Raji (cell line): Measurements from ENCODE around the gene BIN1.

ENCODE experiments used
- POLR2A ChIP-seq: IDR thresholded peaks from 2 replicates; pipeline ENCODE4 v1.6.1; 2011; ENCODE audit warnings: low read depth, low read length, control low read depth; ENCODE audit not compliant: insufficient read depth

Gene BIN1

GRCh38 chr2:127056631-127057370 lies 50.2 kb downstream of the BIN1 start:
- no peak for TF ChIP-seq POLR2A

DNA sequence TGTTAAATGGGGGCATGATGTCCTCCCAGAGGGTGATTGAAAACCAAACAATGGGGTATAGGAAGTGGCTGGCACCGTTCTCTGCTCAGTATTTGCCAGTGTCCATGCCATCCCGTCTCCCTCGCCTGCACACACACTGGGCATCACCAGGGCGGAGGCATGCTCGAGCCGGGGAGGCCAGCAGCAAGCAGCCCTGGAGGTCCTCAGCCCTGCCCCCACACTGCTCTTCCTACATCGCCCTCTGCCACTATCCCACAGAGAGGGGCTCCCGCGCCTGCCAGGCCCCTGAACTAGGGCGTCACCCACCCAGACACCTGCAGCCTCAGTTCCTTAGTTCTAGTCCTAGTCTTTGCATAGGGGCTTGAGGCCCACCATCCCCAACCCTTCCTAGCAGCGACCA lies 50.9 kb downstream of the BIN1 start:
- no peak for TF ChIP-seq POLR2A

- TF ChIP-seq POLR2A: no peak
These were observed 51.2 kb downstream of the BIN1 start for GRCh38 chr2:127055786-127056076.

DNA sequence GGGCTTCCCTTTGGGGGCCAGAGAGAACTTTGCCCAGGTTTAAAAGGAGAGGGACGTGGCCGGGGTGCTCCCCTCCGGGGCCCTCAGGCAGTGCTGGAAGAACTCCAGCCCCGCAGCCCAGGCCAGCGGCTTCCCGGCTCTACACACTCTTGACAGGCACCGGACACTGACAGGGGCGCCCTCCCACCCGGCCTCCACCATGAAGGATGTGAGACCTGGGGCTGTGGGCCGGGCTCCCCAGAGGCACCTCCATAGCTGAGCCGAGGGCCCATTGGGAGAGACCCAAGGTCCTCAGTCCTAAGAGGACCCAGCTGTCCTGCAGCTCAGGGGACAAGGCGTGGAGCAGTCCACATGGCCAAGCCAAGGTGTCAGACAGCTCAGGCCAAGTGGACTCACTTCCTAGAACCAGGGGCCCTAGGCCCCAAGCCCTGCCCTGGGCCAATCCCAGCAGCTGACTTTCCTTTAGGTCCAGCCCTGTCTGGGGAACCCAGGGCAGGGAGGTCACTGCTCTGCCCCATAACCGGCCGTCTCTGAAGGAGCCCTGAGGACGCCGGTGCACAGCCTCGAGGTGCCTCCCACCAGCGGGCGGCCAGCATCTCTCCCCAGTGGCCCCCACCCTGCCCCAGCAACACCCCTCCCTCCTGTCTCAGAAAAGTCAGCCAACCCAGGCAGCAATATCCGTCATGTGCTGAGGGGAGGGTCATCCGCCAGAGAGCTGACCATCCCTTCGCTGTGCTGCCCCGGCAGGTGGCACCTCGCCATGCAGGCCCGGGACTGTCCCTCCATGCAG lies 51.8 kb downstream of the BIN1 start:
- TF ChIP-seq POLR2A: no peak

GRCh38 chr2:127054604-127054930 lies 52.4 kb downstream of the BIN1 start:
- no peak for TF ChIP-seq POLR2A

- TF ChIP-seq POLR2A: no peak
These were observed 53.0 kb downstream of the BIN1 start for GRCh38 chr2:127053731-127054603.

GRCh38 chr2:127052771-127053691 lies 53.9 kb downstream of the BIN1 start:
- TF ChIP-seq POLR2A: no peak

GRCh38 chr2:127052057-127052770 lies 54.7 kb downstream of the BIN1 start:
- TF ChIP-seq POLR2A: no peak

DNA sequence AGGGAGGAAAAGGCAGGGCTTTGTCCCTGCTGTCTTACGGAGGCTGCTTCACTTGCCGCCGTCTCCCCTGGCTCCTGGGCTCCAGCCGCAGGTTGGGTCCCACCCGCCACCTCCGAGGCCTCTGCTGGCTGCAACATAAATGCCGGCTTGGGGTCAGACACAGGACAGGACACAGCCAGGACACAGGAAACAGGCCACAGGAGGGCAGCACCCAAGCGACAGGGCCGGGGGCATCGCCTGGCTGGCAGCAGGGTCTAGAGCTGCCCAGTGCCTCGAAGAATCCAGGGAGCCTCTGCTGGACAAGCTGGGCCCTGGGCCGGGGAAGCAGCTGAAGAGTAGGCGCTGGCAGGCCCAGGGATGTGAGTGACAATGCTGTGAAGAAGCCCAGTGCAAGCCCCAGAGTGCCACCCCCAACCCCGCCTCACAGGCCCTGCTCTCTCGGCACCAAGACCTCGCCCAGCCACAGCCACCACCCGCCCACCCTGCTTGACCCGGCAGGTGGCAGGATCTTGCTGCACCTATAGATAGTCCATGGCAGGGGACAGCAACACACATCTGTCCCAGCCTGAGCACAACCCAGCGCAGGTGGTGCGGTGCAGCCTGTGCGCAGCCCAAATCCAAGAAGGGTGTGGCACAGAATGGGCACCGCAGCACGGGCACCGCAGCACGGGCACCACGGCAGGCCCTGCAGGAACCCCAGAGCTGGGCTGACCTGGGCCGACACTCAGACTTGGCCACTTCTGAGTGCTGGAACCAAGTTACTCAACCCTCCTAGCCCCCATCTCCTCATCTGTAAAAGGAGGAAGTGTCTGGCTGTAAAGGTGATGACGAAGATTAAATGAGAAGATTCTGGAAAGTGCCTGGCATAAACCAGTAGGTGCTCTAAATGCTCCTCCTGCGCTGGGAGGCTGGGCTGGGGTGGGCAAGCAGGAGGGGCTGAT lies 55.6 kb downstream of the BIN1 start:
- no peak for TF ChIP-seq POLR2A

- TF ChIP-seq POLR2A: no peak
These were observed 56.2 kb downstream of the BIN1 start for GRCh38 chr2:127050803-127051115.

DNA sequence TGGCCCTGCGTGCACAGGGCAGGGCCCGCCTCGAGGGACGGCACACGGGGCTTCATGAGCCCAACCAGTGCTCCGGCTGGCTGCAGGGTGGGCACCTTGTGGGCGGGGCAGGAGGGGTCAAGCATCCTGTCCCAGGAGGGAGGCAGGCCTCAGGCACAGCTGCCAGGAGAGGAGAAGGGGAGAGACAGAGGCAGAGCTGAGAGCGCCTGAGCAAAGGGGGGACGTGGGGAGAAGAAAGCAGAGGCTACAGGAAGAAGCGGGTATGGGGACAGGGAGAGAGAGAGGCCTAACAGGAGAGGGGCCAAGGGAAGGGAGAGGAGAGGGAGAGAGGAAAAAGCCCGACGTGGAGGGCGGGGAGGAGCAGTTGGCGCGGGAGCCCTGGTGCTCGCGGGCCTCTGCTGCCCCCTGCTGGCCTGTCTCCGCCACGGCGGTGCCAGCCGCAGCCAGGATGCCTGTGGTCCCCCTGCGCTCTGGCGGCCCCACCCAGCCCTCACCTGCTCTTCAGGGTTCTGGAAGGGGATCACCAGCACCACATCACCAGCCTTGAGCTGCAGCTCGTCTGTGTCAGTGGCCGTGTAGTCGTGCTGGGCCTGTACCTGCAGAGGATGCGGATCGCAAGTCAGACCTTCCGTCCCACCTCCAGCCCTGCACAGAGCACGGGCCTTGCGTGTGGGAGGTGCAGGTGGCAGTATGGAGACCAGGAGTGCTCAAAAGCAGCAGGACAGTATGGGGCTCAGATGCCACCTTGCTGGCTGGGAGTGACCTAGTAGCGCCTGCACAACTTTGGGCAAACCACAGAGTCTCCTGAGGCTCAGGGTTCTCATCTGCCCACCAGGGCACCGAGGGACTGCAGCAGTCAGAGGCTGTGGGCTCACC lies 56.8 kb downstream of the BIN1 start:
- no peak for TF ChIP-seq POLR2A
